ENCODE data around the gene NF2. TPM values are rescaled to one million over a fixed set of nuclear protein-coding genes. Genes with fewer than 3 reads are reported as not detected.
A peak's percentile ranks its signal among the peaks of the same experiment; 100 is the strongest.

Gene NF2
- total RNA-seq, 8 experiments from 2014 or later = 20.3 to 51.2 (median 34.8) TPM

DNA sequence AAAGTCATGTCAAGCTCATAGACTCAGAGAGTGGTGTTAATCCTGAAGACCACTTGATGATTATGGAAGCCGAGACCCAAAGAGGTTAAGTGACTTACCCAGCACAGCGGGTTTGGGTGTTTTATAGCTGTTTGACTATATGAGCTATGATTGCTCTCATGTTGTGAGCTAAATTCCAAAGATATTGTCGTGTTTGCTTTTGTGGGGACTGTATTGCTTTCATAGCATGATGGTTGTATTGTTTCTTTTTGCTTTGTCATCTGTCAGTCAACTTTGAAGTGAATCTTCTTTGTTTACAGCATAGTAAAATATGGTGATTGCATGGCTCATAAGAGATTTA lies 23.7 kb downstream of the NF2 start:
- 71 to 100% (median 93%) methylated on average over 1 to 3 of the region's 3 CpGs; no CpG with 5 or more reads in 1 of the 10 experiments for WGBS, 10 experiments
- Histone ChIP-seq H3K4me3 (no peak overlapping the region), H3K4me1 (replicated peaks in 1 of 2) (peaks cover 0 to 10% of the 10 kb centered on the region in 2 donors), H3K27ac (no peak overlapping the region)
- in situ Hi-C loops (cut with MboI; ENCODE audit: low pct_unique_long_range_greater_than_20kb in 2 of 9, low sequenced_read_pairs in 9 of 9, unreplicated experiment in 9 of 9) = no loop called here
- ATAC-seq (replicated peaks in 6 of 8) = no peak

DNA sequence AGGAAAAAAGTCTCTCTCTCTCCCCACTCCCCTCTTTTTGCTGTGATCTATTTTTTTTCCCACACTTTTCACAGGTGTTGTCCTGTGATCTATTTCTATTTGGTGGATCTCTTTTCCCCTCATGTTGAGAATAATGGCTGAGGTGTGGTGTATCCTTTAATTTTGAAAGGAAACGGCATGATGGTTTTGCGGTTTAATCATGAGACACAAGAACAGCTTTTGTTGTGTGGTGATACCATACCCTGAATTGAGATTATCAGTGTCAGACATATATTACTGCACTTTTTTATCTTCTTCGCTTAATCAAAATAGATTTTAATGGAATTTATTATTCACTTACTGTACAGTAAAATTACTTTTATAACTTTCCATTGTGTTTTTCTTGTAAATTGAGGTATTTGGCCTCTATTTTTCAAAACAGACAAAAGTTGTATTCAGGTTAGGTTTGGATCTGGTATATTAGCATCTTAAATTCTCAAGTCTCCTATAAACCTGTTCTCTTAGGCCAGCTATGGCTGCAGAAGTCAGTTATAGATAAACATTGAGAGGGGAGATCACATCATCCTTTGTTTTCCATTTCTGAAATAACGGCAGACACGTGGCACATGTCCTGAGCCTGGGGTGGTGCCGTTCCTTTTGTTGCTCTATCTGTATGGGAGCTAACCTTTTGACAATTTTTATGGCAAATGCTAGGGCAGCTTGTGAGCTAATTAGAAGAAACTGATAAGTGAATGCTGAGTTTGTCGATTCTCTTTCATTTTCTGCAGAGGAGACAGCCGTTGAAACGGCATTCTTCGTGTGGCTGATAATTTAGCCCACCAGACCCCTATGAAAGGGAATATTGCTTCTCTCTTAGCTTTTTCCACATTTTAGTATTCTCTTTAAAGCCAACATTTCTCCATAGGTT lies 25.8 kb downstream of the NF2 start:
- Histone ChIP-seq H3K4me1 (replicated peaks in 1 of 2) (peaks cover 0 to 10% of the 10 kb centered on the region in 2 donors), H3K4me3 (no peak overlapping the region), H3K27ac (no peak overlapping the region)
- ATAC-seq (replicated peaks in 6 of 8) = no peak
- 77 to 100% (median 93%) methylated on average over 1 to 9 of the region's 10 CpGs for WGBS, 10 experiments
- in situ Hi-C loops (cut with MboI; ENCODE audit: low pct_unique_long_range_greater_than_20kb in 2 of 9, low sequenced_read_pairs in 9 of 9, unreplicated experiment in 9 of 9) = no loop called here

DNA sequence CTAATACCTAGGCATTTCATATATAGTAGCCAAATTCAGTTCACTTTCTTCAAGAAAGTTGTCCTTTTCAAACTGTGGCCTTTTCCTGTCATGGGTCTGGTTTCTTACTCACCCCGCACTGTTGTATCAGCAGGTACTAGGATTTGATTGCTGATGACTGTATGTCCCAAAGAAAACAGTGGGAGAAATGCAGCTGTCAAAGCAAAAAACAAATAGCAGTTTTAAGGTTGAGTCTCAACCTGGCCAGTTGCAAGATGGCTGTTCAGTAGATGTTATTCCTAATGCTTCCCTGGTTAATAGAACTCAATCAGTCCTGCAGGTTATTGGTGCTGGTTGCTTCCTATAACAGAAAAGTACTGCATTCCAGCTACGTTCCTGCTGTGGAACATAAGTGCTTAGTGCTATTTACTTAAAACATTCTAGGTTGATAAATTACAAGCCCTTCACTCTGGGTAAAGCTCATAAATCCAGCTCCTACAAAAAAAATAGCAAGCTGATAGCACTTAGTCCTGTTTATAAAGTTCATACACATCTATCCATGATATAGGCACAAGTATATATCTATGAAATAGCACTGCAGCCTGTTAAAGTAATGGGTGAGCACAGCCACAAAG lies 26.6 kb downstream of the NF2 start:
- H3K27ac ChIP-seq = no peak overlapping the region
- no peak overlapping the region for H3K4me3 ChIP-seq
- H3K4me1 ChIP-seq (replicated peaks in 1 of 2) = peaks cover 0 to 10% of the 10 kb centered on the region in 2 donors
- in situ Hi-C loops (cut with MboI; ENCODE audit: low pct_unique_long_range_greater_than_20kb in 2 of 9, low sequenced_read_pairs in 9 of 9, unreplicated experiment in 9 of 9) = no loop called here
- WGBS, 10 experiments = 80 to 100% (median 89%) methylated on average over 1 to 2 of the region's 2 CpGs; no CpG with 5 or more reads in 4 of the 10 experiments
- peak in 2 of 8 experiments; percentile 16 to 36 for ATAC-seq (replicated peaks in 6 of 8)

DNA sequence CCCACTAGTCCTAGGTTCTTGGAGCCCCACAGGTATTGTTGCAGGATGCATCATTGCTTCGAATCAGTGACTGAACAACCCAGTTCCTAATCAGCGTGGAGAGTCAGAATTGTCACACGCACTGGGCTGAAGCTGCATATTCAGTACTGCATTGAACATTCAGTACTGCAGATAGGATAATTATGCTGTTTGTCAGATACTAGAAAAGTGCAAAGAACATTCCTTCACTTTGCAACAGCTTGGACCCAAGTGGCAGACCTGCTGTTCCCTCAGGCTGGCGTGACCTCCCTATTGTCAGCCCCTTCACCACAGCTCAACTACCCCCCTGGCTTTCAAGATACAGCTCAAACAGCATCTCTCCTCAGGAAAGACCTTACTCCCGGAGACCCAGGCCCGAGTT lies 27.6 kb downstream of the NF2 start:
- H3K4me3 ChIP-seq = no peak overlapping the region
- WGBS, 10 experiments = 78 to 100% (median 90%) methylated on average over 1 to 5 of the region's 6 CpGs; no CpG with 5 or more reads in 3 of the 10 experiments
- in situ Hi-C loops (cut with MboI; ENCODE audit: low pct_unique_long_range_greater_than_20kb in 2 of 9, low sequenced_read_pairs in 9 of 9, unreplicated experiment in 9 of 9) = no loop called here
- no peak for ATAC-seq (replicated peaks in 6 of 8)
- no peak overlapping the region for H3K27ac ChIP-seq
- H3K4me1 ChIP-seq (replicated peaks in 1 of 2) = peaks cover 0 to 11% of the 10 kb centered on the region in 2 donors

DNA sequence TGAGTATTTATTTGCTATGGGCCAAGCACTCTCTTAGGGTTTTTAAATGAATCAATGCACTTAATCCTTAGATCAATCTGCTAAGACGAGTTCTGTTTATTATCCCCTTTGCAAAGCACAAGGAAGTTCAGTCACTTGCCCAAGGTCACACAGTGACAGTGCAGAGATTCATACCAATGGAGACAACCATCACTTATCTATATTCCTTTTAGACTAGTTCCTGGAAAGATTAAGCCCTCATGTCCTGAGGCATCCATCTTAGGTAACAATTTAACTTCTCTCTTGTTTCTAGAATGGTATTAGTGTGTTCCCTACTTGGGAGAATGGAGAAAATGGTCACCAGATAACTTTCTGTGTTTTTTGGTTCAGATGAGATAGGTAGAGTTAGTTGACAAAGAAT lies 28.3 kb downstream of the NF2 start:
- ATAC-seq (replicated peaks in 6 of 8) = no peak

DNA sequence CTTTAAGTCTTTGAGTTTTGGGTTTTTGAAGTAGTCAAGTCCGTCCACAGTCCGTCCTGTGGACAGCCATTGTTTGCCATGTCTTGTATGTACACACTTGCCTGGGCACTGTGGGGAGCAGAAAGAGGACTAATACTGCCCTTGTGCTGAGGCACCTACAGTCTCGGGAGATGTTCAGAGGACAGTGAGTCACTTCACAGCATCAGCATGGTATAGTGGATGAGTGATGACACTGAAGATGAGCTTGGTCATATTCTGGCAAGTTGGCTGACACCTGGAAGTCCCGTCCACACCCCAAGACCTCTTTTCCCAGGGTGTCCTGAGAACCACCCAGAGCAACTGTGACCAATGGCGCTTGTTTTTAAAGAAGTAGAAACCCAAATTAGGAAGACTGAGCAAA lies 29.2 kb downstream of the NF2 start:
- WGBS, 10 experiments = 70 to 100% (median 90%) methylated on average over 2 to 3 of the region's 5 CpGs; no CpG with 5 or more reads in 3 of the 10 experiments
- H3K4me1 ChIP-seq (replicated peaks in 1 of 2) = peaks cover 0 to 13% of the 10 kb centered on the region in 2 donors
- no peak overlapping the region for H3K27ac ChIP-seq
- H3K4me3 ChIP-seq = no peak overlapping the region
- in situ Hi-C loops (cut with MboI; ENCODE audit: low pct_unique_long_range_greater_than_20kb in 2 of 9, low sequenced_read_pairs in 9 of 9, unreplicated experiment in 9 of 9) = no loop called here
- ATAC-seq (replicated peaks in 6 of 8) = no peak

More for the DNA sequence above, 28.3 kb downstream of the NF2 start:
- in situ Hi-C loops (cut with MboI; ENCODE audit: low pct_unique_long_range_greater_than_20kb in 2 of 9, low sequenced_read_pairs in 9 of 9, unreplicated experiment in 9 of 9) = no loop called here
- H3K27ac ChIP-seq = no peak overlapping the region
- H3K4me1 ChIP-seq (replicated peaks in 1 of 2) = peaks cover 0 to 12% of the 10 kb centered on the region in 2 donors
- H3K4me3 ChIP-seq = no peak overlapping the region
- WGBS, 10 experiments = 38 to 100% (median 69%) methylated on average over 1 of the region's 1 CpG; no CpG with 5 or more reads in 4 of the 10 experiments

DNA sequence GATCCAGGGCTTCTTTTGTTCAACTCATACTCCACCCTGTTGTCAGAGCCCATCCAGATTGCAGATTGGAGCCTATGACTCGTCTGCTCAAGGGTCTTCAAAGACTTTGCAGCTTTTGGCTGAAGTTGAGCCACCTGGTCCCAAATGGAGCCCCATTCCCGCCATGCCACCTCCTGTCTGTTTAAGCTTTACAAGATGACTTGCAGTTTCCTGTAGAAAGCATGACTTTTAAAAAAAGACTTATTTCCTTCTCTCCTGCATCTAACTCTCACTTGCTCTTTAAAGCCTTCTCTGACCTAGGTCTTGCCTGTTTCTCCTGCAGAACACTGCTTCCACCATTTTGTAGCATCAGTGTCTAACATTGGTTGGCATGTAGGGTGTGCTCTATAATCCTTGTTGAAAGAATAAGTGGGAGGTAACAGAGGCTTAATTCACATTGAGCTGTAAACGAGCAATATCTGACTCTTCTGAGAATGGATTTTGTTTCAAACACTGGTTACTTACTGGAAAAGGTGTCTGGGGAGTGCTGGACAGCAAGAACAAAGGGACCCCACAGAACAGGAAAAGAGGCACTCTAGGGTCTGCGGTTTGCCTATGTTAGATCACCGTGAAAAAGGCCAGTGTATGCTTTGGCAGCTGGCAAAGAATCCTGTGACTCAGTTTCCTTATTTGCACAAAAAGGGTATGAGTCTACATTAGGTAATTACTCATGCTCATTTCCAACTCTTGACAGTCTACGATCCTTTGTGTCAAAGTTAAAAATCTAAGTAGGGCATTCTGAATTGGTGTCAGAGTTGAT lies 30.3 kb downstream of the NF2 start:
- 37 to 100% (median 66%) methylated on average over 1 to 6 of the region's 6 CpGs; no CpG with 5 or more reads in 1 of the 10 experiments for WGBS, 10 experiments
- in situ Hi-C loops (cut with MboI; ENCODE audit: low pct_unique_long_range_greater_than_20kb in 2 of 9, low sequenced_read_pairs in 9 of 9, unreplicated experiment in 9 of 9) = no loop called here
- Histone ChIP-seq H3K4me3 (no peak overlapping the region), H3K27ac (no peak overlapping the region), H3K4me1 (replicated peaks in 1 of 2) (peaks cover 0 to 19% of the 10 kb centered on the region in 2 donors)
- peak in 1 of 8 experiments; percentile 24 for ATAC-seq (replicated peaks in 6 of 8)

DNA sequence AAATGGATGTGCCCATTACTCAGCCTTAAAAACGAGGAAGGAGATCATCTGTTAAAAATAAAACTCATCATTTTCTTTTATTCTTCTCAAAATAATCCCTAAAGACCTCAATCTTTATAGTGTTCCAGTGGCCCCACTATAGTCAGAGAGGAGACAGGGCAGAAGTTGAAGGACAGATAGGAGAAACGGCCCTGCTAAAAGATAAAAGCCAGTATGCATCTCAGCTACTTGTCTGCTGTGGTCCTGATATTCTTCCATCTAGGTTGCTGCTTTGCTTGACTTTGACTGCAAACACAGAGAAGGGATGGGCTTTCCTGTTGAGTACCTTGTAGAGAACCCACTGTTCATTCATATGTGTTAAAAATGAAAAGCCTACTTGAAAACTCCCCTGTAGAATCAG lies 31.4 kb downstream of the NF2 start:
- 56 to 100% (median 70%) methylated on average over 1 to 2 of the region's 2 CpGs; no CpG with 5 or more reads in 3 of the 10 experiments for WGBS, 10 experiments
- in situ Hi-C loops (cut with MboI; ENCODE audit: low pct_unique_long_range_greater_than_20kb in 2 of 9, low sequenced_read_pairs in 9 of 9, unreplicated experiment in 9 of 9) = no loop called here
- no peak overlapping the region for H3K27ac ChIP-seq
- no peak overlapping the region for H3K4me3 ChIP-seq
- peaks cover 0 to 16% of the 10 kb centered on the region in 2 donors for H3K4me1 ChIP-seq (replicated peaks in 1 of 2)
- no peak for ATAC-seq (replicated peaks in 6 of 8)

DNA sequence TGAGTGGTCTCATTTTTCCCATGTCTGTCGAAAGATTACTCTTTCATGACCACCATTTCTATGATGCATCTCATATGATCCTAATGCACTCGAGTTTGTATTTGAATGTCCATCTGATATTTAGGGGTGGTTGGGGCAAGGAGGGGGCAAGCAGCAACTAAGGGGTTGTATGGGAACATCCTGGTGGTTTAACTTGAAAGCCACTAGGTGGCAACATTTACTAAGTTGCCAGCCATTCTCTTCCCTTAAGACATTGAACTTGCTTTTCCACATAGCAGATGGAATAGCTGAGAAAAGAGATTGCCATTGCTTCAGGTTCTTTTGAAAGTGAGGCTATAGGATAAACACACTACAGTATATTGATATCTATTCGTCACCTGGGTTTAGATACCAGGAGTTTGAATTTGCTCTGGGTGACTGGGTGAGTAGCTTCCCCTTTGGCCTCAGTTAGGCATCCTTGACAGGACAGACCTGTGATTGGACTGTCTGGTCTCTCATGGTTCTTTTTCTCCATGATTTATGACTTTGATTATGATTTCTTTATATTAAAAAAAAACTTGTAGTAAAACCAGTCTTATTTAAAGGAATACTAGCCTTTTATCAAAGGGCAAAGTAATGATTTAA lies 32.4 kb downstream of the NF2 start:
- peak; percentile 50 to 91 (median 76) for ATAC-seq (replicated peaks in 6 of 8)
- no peak overlapping the region for H3K4me3 ChIP-seq
- 0 to 83% (median 36%) methylated on average over 1 to 3 of the region's 3 CpGs; no CpG with 5 or more reads in 1 of the 10 experiments for WGBS, 10 experiments
- H3K27ac ChIP-seq = no peak overlapping the region
- in situ Hi-C loops (cut with MboI; ENCODE audit: low pct_unique_long_range_greater_than_20kb in 2 of 9, low sequenced_read_pairs in 9 of 9, unreplicated experiment in 9 of 9) = no loop called here
- H3K4me1 ChIP-seq (replicated peaks in 1 of 2) = peaks cover 0 to 9% of the 10 kb centered on the region in 2 donors

DNA sequence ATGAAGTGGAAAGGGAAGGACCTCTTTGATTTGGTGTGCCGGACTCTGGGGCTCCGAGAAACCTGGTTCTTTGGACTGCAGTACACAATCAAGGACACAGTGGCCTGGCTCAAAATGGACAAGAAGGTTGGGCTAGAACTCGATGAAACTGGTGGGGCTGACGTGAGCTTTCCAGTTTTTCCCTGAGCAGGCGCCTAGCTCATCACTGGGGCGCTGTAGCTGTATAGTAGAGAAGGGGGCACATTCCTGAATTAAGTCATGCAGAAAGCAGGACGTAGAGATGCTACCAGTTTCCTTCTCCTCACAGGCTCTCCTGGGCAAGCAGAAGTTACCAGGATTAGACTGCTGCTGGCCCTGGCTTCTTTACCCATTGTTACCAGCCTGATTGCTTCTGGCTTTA lies 33.3 kb downstream of the NF2 start:
- H3K4me3 ChIP-seq = no peak overlapping the region
- peak in 1 of 8 experiments; percentile 13 for ATAC-seq (replicated peaks in 6 of 8)
- in situ Hi-C loops (cut with MboI; ENCODE audit: low pct_unique_long_range_greater_than_20kb in 2 of 9, low sequenced_read_pairs in 9 of 9, unreplicated experiment in 9 of 9) = no loop called here
- H3K27ac ChIP-seq = no peak overlapping the region
- H3K4me1 ChIP-seq (replicated peaks in 1 of 2) = peaks cover 2 to 13% of the 10 kb centered on the region in 2 donors
- WGBS, 10 experiments = 60 to 97% (median 89%) methylated on average over 1 to 7 of the region's 7 CpGs; no CpG with 5 or more reads in 2 of the 10 experiments

DNA sequence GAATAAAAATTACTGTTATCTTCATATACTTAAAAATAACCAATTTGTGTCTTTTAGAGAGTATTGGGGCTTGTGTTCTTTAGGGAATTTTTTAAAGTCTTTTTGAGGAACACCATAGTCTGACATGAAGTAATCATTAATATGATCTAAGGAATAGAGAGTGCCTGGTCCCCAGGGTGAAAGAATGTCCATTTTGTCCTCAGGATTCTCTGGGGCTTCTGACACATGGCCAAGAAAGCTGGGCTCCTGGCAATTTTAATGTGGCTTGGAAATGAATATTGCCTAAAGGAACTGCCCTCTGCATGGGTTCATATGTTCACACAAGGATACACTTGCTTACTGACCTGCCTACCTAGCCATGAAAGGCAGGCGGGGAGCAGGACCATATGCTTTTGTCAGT lies 33.7 kb downstream of the NF2 start:
- ATAC-seq (replicated peaks in 6 of 8) = peak in 1 of 8 experiments; percentile 23
- WGBS, 10 experiments = 75 to 100% (median 100%) methylated on average over 1 of the region's 1 CpG; no CpG with 5 or more reads in 2 of the 10 experiments
- in situ Hi-C loops (cut with MboI; ENCODE audit: low pct_unique_long_range_greater_than_20kb in 2 of 9, low sequenced_read_pairs in 9 of 9, unreplicated experiment in 9 of 9) = no loop called here
- no peak overlapping the region for H3K27ac ChIP-seq
- no peak overlapping the region for H3K4me3 ChIP-seq
- peaks cover 4 to 17% of the 10 kb centered on the region in 2 donors for H3K4me1 ChIP-seq (replicated peaks in 1 of 2)

DNA sequence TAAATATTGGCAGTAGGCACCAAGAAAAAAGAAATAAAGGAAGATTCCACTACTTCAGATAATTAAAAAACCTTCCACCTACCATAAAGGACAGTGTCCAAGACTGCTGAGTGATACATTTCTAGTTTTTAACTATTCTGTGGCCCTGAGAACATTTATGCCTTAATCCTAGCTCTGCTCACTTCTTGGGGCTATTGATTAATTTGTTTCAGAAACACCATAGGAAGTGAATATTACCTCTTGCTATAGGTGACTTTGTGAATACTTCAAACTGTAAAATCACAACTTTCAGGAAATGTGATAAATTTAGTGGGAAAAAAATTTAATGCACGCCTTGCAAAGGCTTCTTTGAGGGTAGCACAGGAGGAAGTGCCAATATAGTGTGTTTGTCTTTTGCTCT lies 35.2 kb downstream of the NF2 start:
- in situ Hi-C loops (cut with MboI; ENCODE audit: low pct_unique_long_range_greater_than_20kb in 2 of 9, low sequenced_read_pairs in 9 of 9, unreplicated experiment in 9 of 9) = no loop called here
- WGBS, 10 experiments = 78 to 100% (median 100%) methylated on average over 1 of the region's 1 CpG; no CpG with 5 or more reads in 4 of the 10 experiments
- Histone ChIP-seq H3K4me3 (no peak overlapping the region), H3K4me1 (replicated peaks in 1 of 2) (peaks cover 4 to 19% of the 10 kb centered on the region in 2 donors), H3K27ac (no peak overlapping the region)
- no peak for ATAC-seq (replicated peaks in 6 of 8)
